HG03571 (cell line): ENCODE results near the gene CALHM2.

Source experiments
- ATAC-seq: cut with Tn5 transposase; IDR thresholded peaks from one replicate; pipeline ENCODE4 v1.9.1; 2021; ENCODE audit not compliant: unreplicated experiment

The CALHM2 gene

DNA sequence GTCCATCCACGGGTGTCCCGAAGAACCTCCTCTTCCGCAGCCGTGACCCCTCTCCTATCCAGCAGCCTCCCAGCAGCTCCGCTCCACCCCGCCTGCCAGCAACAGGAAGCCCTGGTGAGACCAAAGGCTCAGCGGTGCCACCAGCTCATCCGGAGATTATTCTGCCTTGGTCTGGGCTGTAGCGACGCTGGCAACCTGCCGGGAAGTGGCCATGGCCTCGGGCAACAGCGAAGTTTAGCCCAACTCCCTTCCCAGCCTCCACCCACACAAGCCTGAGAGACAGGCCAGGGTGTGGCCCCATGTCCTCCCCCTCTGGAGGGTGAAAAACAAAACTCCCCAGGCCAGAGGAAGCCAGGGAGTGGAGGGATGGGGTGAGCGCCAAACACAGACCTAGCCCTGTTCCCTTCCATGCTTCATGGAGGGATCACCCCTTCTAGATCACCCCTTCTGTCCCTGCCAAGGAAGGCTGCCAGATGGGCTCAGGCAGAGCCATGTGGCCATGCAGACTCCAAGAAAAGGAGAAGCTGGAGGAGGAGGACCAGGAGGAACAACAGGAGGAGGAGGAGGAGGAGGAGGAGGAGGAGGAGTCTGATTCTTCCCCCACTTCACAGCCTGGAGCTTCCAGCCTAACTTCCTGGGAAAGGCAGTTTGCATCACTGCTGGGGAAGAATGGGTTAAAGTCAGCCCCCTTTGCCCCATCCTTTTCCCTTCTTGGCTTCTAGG lies 918 bp downstream of the CALHM2 start:
- no peak for ATAC-seq

DNA sequence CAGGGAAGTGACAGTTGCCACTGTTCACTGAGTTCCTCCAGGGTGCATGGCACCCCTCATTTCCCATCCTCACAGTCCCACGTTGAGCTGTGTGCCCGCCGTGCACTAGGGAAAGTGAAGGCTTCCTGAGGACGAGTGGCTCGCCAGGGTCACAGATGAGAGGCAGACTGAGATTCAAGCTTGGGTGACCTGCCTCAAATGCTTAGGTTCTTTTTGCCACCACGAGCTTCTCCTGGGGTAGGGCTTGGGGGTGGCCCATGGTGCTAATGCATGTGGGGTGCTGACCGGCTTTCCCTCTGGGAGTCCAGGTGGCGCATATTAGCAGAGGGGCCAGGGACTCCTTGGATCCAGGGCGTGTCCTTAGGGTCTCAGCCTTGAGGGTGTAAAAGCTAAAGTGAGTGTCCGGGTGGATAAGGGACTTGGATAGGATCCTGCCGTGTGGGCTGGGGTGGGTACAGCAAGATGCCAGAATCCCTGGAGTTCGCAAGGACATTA lies 1.9 kb downstream of the CALHM2 start:
- no peak for ATAC-seq

DNA sequence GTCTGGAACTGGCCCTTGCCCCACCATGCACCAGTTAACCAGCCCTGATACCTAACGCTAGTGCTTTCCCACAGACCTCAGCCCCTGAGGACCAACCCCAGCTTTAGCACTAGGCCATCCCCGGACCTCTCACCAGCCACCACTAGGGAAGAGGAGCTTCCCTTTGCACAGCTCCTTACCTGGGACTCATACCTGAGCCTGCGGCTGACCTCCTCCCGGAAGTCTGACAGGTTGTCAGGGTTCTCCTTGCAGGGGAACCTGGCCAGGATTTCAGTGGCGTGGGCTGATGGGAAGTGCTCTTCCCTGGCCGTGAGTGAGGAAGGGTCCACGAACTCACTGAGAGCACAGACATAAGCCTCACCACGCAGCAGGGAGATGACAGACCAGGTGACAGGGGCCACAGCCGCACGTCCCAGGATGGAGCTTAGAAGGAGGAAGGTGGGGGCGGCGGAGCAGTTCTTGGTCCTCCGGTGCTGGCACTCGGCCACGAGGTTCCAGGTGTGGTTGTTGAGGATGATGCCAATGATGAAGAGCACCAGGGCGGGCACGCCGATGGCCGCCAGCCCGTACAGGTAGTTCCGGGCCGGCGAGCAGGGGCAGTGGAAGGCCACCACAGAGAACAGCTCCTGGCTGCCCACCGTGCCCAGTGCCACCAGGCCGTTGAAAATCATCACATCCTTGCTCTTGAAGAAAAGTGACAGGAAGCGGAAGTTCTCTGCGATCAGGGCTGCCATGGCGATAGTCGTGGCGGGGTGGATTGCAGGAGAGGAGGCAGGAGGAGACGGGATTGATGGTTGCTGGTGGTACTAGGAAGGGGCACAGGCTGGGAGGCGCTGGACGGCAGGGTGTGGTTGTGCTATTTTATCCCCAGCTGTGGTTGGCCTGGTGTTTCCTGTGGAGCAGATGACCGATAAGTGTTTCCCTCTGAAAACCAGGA lies 2.7 kb downstream of the CALHM2 start:
- no peak for ATAC-seq

DNA sequence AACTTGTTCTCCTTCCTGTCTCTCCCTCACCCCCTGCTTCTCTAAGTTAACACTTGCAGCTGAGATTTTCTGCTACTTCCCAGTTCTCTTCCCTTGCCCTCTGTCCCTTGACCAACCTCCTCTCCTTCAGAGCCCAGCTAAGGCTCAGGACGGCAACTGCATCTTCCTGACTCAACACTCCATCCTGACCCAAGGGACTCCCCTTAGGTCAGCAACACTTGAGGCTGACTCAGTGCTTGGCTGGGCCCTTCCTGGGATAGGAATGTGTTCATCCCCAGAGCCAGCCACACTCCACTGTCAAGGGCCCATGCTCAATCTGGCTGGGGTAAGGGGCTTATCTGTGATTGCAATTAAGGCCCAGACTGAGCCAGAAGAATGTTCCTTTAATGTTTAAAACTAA lies 3.4 kb downstream of the CALHM2 start:
- no peak for ATAC-seq

DNA sequence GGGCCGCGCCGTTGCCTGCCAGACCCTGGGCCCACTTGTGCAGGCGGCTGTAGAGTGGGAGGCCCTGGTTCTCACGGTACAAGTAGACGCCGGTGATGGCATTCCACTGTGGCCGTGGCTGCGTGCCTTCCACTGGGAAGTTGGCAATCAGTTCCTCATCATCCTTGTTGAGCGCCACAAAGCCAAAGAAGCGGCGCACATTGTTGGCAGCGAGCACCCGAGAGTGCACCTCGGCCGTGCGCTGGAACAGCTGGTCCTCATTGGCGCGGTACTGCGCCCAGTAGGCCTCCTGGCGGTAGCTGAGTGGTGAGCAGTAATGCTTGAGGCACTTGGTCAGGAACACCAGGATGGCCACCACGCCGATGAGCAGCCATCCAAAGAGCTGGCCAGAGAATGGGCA lies 5.0 kb downstream of the CALHM2 start:
- ATAC-seq, result no peak

DNA sequence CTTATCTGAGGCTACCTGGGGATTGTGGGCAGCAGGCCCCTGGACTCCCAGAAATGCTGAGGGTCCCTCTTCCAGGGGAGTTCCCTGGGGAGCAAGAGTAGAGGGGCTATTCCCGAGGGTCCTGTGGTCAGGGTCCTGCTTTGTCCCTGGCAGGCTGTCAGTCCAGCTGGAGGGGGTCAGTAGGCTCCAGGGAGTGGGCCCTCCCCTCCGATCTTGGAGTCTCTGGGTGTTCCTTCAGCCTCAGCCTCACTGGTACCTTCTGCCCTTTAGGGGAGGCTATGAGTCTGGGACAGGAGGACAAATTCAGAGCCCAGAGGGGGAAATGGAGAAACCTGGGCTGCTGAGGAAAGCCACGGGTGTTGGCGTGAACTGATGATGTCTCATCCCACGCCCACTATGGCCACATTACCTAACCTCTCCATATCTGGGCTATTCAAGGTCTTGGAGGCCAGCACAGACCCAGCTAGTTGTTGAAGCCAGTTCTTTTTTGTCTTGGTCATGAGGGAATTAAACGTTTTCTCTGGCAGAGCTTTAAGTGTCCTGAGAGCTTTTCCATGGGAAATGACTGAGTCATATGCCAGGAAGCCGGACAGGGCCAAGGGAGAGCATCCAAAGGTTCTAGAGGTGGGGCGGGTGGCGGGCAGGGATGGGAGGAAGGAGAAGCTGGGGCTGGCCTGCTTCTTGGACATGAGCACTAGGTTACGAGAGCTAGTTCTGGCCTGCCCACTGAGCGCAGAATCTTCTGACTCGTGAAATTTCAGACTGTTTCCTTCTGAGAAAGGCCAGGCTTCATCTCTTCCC lies 6.2 kb downstream of the CALHM2 start:
- no peak for ATAC-seq

DNA sequence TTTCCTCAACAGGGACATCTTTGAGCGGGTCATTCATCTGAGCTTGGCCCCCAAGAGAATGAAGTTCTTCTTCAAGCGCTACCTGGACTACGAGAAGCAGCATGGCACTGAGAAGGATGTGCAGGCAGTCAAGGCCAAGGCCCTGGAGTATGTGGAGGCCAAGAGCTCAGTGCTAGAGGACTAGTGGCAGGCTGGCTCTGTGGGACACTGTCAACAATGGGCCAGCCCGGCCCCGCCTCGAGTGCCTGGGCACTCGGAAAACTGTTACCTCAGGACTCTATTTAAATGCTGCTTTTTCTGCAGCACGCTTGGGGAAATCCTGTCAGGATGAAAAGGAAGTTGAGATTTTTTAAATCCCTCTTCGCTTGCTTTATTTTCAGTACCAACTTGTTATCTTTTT lies 6.8 kb downstream of the CALHM2 start:
- no peak for ATAC-seq

DNA sequence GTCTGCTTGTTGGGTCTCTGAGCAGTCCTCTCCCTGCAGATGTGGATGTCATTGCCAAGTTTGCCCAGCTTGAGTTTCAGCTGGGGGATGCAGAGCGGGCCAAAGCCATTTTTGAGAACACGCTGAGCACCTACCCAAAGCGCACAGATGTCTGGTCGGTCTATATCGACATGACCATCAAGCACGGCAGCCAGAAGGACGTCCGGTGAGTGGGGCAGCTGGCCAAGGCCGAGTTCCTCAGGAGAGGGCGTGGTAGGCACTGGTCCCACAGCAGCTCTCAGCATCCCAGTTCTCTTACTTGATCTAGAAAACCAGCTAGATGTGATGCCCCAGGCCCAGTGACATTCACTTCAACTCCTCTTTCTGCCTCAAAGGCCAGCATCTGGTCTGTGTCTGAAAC lies 7.7 kb downstream of the CALHM2 start:
- ATAC-seq, result no peak

DNA sequence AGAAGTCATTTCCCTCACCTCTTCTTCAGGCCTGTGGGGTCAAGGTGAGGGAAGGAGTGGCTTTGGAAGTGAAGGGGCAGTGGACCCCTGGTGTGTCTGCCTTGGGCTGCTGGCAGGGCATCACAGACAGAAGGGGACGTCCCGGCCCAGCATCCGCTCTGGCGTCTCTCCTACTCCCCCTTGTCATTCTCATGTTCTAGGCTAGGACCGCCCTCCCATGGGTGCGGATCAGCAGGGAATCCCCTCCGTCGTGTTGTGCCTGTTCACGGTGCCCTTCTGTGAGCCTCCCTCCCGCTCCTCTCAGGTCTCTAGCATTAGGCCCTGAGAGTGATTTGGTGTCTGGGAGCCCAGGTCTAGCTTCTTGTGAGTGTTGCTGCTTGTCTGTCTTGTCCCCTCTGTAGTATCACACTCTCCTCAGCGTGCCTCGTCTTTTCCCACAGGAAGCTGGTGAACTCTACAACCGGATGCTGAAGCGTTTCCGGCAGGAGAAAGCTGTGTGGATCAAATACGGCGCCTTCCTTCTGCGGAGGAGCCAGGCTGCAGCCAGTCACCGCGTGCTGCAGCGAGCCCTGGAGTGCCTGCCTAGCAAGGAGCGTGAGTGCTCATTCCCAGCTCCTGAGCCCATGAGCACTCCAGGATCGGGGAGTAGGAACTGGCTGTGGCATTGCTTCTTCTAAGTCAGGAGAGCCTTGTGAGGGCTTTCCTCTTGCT lies 8.5 kb downstream of the CALHM2 start:
- ATAC-seq, result no peak

DNA sequence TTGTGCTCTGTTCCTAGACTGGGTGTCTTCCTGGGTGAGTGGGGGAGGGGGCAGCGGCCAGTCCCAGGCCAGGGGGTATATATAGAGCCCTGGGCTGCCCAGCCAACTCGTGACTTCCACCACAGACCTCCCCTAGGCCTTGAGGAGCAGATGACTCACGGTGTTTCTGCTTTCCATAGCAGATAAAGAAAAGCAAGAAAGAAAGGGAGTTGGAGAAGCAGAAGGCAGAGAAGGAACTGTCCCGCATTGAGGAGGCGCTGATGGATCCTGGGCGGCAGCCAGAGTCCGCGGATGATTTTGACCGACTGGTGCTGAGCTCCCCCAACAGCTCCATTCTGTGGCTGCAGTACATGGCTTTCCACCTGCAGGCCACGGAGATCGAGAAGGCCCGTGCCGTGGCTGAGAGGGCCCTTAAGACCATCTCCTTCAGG lies 10.1 kb downstream of the CALHM2 start:
- no peak for ATAC-seq

DNA sequence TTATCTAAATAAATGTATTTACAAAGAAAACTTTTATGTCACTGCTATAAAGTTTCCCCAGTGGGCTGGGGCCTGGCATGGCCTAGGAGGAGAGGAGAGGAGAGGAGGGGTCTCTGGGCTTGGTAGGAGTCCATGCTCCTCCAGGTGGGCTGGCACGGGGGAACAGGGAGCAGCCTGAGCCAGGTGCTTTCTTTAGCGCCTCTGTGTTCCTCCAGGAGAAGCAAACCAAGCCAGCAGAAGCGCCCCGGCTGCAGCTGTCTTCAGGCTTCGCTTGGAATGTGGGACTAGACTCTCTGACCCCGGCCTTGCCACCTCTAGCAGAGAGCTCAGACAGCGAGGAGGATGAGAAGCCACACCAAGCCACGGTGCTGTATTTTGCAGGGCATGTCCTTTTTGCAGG lies 10.6 kb downstream of the CALHM2 start:
- ATAC-seq, result no peak

DNA sequence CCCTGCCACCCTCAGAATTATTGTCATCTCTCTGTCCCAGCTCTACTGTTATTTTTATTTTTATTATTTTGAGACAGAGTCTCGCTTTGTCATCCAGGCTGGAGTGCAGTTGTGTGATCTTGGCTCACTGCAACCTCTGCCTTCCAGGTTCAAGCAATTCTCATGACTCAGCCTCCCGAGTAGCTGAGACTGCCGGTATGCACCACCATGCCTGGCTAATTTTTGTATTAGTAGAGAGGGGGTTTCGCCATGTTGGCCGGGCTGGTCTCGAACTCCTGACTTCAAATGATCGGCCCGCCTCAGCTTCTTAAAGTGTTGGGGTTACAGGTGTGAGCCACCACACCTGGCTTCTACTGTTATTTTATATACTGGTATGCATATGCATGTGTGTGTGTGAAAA lies 11.0 kb downstream of the CALHM2 start:
- ATAC-seq, result no peak

DNA sequence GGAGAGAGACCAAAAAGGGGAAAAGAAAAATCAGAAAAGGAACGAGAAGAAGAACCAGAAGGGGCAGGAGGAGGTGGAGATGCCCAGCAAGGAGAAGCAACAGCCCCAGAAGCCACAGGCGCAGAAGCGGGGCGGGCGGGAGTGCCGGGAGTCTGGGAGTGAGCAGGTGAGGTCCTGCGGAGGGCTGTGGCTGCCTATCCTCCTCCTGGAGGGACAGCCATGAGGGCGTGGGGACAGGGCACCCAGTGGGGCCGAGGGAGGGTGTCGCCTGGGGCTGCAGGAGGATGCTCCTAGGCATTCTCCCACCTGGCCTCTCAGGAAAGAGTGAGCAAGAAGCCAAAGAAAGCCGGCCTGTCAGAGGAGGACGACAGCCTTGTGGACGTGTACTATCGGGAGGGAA lies 11.8 kb downstream of the CALHM2 start:
- no peak for ATAC-seq

DNA sequence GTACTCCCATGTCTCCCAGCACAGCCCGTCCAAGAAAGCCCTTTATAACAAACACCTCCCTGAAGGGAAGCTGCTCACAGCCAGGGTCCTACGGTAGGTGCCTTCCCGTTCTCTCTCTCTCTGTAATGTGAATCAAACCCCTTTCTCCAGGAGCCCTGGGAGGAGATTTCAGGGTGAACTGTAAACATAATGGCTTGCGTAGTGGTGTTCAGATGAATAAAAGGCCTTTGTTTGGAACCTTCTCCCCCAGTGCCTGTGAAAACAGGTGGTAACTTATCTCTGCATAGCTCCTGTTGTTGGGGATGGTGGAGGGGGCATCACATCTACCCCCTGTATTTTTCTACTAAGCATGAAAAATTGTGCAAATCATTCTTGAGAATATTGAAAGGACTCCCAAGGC lies 12.4 kb downstream of the CALHM2 start:
- ATAC-seq, result no peak

DNA sequence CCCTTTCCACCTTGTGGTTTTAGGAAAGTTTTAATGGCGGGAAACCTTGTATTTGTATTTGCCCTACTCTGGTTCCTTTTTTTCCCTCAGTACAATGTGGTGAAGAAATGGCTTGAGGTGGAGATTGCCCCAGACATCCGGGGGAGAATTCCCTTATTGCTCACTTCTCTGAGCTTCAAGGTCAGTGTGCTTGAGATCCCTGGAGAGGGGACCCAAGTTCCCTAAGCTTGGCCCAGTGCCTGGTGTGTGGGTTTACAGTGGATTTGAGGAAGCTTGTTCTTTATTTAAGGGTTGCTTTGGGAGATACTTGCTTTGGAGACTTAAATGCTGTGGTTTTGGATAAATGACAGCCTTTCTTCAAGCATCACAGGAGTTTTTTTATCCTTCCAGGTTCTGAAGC lies 18.3 kb downstream of the CALHM2 start:
- ATAC-seq, result no peak

DNA sequence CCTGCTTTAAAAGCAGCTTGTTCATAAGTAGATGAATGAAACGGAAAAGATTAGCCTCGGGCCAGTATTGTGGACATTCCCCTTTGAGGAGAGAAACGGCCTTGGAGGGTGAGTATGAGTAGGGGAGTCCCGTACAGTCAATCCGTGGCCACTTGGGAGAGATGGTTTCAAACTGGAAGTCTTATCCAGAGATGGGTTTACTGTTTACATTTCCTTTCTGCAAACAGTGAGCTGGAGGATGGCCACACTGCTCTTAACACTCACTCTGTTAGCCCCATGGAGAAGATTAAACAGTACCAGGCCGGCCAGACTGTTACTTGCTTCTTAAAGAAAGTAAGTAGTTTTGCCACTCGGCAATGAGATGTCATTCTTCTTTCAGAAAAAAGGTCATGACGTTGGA lies 20.3 kb downstream of the CALHM2 start:
- ATAC-seq, result no peak

DNA sequence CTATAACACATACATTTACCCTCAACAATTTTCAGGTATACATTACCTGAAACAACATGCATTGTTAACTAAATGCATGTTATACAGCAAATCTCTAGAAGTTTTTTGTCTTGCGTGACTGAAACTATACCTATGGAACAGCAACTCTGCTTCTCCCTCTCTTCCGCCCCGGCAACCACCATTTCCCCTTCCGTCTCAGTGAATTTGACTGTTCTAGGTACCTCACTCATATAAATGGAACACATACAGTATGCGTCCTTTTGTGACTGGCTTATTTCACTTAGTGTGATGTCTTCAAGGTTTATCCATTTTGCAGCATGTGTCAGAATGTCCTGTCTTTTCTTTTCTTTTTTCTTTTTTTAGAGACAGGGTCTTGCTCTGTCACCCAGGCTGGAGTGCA lies 22.5 kb downstream of the CALHM2 start:
- no peak for ATAC-seq

DNA sequence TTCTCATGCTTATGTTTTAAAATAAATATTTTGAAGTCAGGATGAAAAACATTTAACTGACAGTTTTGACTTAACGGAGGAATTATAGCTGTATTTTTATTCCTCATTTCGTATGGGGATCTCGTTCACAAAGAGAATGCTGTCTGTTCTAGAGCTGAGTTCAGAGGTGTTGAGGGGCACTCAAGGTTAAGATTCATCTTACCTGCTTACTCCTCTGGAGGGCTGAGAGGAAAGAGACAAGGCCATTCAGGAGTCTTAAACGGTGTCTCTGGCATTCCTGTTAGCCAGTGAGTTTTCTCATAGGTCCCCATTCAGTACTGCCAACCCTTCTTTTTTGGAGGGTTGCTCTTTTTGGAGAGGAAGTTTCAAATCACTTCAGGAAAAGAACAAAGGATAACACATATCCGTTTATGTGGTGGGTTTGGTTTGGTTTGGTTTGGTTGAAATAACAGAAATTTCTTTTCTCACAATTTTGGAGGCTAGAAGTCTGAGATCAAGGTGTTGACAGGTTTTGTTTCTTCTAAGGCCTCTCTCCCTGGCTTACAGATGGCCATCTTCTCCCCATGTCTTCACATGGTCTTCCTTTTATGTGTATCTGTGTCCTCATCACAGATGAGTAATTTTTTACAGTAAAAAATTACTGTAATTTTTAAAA lies 23.1 kb downstream of the CALHM2 start:
- ATAC-seq, result no peak

DNA sequence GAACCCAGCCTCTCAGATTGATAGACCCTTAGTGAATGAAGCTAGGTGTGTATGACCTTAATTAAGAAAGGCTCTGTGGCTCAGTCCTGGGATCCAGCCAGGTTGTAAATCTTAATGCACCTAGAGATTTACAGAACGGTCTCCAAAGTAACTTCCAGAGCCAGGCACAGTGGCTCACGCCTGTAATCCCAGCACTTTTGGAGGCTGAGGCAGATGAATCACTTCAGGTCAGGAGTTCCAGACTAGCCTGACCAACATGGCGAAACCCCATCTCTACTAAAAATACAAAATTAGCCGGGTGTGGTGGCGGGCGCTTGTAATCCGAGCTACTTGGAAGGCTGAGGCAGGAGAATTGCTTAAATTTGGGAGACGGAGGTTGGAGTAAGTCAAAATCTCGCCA lies 24.3 kb downstream of the CALHM2 start:
- ATAC-seq, result no peak

DNA sequence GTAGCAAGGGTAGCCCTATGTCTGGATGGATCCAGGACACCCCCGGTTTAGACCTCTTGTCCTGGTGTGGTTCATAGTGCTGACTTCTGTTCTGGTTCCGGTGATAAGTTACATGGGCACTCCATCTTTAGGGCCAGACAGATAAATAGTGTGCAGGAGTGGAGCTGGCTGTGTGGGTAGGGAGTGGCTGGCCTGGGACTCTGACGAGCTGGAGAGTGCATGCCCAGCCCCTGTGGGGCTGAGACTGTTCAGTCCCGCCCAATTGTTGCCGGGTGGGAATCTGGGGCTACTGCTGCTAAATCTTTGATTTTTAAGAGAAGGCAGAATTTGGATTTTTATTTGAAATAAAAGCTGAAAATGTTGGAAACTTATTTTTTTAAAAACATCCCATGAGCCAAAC lies 28.4 kb downstream of the CALHM2 start:
- ATAC-seq, result no peak
